ENCODE data around the gene HCFC2.

DNA sequence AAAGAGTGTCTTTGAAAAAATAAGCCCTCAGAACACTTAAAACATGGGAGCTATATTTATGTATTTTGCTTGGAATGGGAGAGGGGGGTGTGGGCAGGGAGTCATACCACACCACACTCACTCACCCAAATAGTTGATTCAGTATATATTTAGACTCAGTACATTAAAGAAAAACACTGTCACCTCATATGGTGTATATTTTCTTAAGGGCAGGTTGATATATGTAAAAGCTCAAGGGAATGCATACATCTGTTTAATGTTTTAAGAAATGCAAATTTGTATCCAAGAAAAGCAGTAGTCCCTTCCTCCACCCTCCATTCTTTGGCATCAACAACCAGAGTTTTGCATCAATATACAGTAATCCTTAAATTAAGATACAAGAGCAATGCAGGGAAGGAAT is 72.2 kb downstream of the HCFC2 start:
- no peak for TF ChIP-seq POLR2A (IDR thresholded peaks at IDR 0.05)
- TF ChIP-seq, protein P1, sequence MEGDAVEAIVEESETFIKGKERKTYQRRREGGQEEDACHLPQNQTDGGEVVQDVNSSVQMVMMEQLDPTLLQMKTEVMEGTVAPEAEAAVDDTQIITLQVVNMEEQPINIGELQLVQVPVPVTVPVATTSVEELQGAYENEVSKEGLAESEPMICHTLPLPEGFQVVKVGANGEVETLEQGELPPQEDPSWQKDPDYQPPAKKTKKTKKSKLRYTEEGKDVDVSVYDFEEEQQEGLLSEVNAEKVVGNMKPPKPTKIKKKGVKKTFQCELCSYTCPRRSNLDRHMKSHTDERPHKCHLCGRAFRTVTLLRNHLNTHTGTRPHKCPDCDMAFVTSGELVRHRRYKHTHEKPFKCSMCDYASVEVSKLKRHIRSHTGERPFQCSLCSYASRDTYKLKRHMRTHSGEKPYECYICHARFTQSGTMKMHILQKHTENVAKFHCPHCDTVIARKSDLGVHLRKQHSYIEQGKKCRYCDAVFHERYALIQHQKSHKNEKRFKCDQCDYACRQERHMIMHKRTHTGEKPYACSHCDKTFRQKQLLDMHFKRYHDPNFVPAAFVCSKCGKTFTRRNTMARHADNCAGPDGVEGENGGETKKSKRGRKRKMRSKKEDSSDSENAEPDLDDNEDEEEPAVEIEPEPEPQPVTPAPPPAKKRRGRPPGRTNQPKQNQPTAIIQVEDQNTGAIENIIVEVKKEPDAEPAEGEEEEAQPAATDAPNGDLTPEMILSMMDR (IDR thresholded peaks at IDR 0.05): no peak
